ENCODE results near the gene TRIM64. TPM values are rescaled to one million over a fixed set of nuclear protein-coding genes. Genes with fewer than 3 reads are reported as not detected.
"Not testable (repeated sequence)": the region's sequence is repeated elsewhere in the genome, so short reads cannot be mapped to it uniquely, and the experiment has no call there.

The TRIM64 gene, protein sequence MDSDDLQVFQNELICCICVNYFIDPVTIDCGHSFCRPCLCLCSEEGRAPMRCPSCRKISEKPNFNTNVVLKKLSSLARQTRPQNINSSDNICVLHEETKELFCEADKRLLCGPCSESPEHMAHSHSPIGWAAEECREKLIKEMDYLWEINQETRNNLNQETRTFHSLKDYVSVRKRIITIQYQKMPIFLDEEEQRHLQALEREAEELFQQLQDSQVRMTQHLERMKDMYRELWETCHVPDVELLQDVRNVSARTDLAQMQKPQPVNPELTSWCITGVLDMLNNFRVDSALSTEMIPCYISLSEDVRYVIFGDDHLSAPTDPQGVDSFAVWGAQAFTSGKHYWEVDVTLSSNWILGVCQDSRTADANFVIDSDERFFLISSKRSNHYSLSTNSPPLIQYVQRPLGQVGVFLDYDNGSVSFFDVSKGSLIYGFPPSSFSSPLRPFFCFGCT
- total RNA-seq: not detected
- polyA plus RNA-seq: not detected

DNA sequence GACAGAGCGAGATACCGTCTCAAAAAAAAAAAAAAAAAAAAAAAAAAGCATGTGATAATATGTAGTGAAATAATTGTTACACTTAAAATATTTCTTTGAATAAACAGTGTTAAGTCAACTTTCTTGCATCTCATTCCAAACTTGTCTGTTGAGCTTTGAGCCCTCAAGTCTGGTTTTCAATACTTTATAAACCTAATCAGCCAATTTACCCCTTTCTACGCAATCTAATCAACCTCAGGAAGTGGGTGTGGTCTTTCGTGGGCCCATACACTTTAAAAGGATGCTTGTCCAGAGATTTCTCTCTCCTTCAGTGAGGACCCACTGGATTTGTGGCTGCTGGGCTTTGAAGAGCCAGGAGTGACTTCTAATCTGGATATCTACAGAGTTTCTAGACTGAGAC lies at the start of gene TRIM64:
Gene TRIM64 (plus strand): TSS at position 301 of the 400 bp plus-strand sequence. CDS start 2,467 bp downstream, outside the sequence.
- H3K36me3 Mint-ChIP-seq; H3K9me3 ChIP-seq (ENCODE audit: low read length); H3K27me3 Mint-ChIP-seq; CTCF ChIA-PET; H3K4me3 ChIP-seq (ENCODE audit: low read length); H3K27ac ChIP-seq (ENCODE audit: low read depth, low read length); H3K27me3 ChIP-seq (ENCODE audit: insufficient read depth, low read length, poor library complexity, severe bottlenecking); POLR2A ChIA-PET; H3K9me3 Mint-ChIP-seq; H3K27ac Mint-ChIP-seq; H3K4me1 Mint-ChIP-seq; H3K4me1 ChIP-seq (ENCODE audit: insufficient read depth, low read length); H3K4me3 Mint-ChIP-seq; DNase-seq; H3K36me3 ChIP-seq (ENCODE audit: insufficient read depth, low read length): not testable (repeated sequence)

DNA sequence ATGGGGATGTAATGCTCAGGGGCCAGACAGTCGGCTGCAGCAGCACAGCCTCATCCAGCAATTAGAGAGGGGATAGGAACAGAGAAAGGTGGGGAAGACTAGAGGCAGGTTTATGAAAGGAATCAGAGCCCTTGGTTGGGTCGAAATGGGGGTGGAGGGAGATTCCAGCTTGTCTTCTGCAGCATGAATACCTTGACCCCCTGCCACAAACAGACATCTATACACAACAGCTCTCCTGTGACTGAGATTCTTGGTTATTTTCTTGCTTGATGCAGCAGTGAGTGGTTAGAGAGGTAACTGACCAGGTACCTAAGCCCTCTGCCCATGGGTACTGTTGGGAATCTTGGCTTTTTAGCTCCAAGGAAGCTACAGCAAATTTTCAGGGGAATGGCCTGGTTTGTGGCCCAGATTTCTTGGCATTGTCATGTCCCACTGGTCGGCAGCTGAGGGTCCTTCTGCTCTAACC lies 43.6 kb upstream of the TRIM64 start, which contains the start of gene TRIM49D1:
Gene TRIM49D1 (minus strand): TSS at position 51 of the 466 bp plus-strand sequence. CDS start 4,535 bp downstream, outside the sequence.
- H3K27me3 ChIP-seq (ENCODE audit: insufficient read depth, low read length, poor library complexity, severe bottlenecking): no peaks in the 10 kb centered on the region

DNA sequence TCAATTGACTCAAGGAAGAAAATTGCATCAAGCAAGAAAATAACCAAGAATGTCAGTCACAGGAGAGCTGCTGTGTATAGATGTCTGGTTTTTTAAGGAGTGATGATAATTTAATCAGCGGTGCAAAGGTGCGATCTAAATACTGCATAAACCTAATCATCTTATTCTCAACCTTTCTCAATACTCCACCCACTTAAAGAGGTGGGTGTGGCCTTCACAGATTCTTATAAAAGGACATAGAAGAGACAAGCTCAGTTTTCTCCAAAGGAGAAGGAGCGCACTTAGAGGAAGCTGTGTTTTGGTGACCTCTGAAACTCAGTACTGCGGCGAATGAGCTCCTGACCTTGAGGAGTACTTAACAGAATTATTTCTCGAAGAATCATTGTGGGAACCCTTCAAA lies 42.1 kb upstream of the TRIM64 start, which contains the start of gene TRIM49D2:
Gene TRIM49D2 (plus strand): TSS at position 301 of the 400 bp plus-strand sequence. CDS start 2,698 bp downstream, outside the sequence.
- CTCF ChIA-PET; H3K4me1 ChIP-seq (ENCODE audit: insufficient read depth, low read length); H3K4me3 ChIP-seq (ENCODE audit: low read length); H3K27ac Mint-ChIP-seq; H3K36me3 Mint-ChIP-seq; DNase-seq; POLR2A ChIA-PET; H3K27ac ChIP-seq (ENCODE audit: low read depth, low read length); H3K36me3 ChIP-seq (ENCODE audit: insufficient read depth, low read length); H3K9me3 ChIP-seq (ENCODE audit: low read length); H3K4me3 Mint-ChIP-seq; H3K9me3 Mint-ChIP-seq; H3K27me3 ChIP-seq (ENCODE audit: insufficient read depth, low read length, poor library complexity, severe bottlenecking); H3K4me1 Mint-ChIP-seq; H3K27me3 Mint-ChIP-seq: not testable (repeated sequence)

More for the DNA sequence above, 43.6 kb upstream of the TRIM64 start, which contains the start of gene TRIM49D1:
- DNase-seq: no peak
- no peaks in the 10 kb centered on the region for H3K36me3 ChIP-seq (ENCODE audit: insufficient read depth, low read length)
- POLR2A ChIA-PET: no interaction called here
- no peaks in the 10 kb centered on the region for H3K9me3 ChIP-seq (ENCODE audit: low read length)
- no peaks in the 10 kb centered on the region for H3K9me3 Mint-ChIP-seq
- H3K27ac Mint-ChIP-seq: no peak within 1 kb of the TSS
- H3K4me3 Mint-ChIP-seq: no peak within 1 kb of the TSS
- no peak within 1 kb of the TSS for H3K27ac ChIP-seq (ENCODE audit: low read depth, low read length)
- CTCF ChIA-PET: no interaction called here
- H3K4me3 ChIP-seq (ENCODE audit: low read length): no peak within 1 kb of the TSS
- H3K4me1 ChIP-seq (ENCODE audit: insufficient read depth, low read length): no peaks in the 10 kb centered on the region
- H3K4me1 Mint-ChIP-seq: no peaks in the 10 kb centered on the region
- H3K36me3 Mint-ChIP-seq: no peaks in the 10 kb centered on the region
- no peaks in the 10 kb centered on the region for H3K27me3 Mint-ChIP-seq

DNA sequence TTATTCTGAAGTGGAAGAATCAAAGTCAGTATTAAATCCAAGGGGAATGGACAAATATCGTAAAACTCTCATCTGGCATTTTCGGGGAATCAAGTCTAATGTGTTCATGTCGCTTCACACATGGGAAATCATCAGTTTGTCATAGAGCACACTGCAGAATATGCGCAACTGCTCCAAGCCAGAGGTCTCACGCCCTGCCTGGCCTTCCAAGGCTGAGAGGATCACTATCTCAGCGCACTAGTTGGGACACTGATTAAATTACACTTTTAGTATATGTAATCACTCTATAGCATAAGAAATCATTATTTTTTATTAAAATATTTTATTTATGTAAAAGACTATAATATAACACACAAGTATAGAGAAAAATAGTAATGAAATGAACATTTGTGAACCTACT lies 5.0 kb upstream of the TRIM64 start:
- not testable (repeated sequence) for DNase-seq, H3K4me3 Mint-ChIP-seq

More for the DNA sequence above, 5.0 kb upstream of the TRIM64 start:
- H3K27ac ChIP-seq (ENCODE audit: low read depth, low read length); POLR2A ChIA-PET; H3K4me1 ChIP-seq (ENCODE audit: insufficient read depth, low read length); H3K36me3 ChIP-seq (ENCODE audit: insufficient read depth, low read length); H3K27me3 ChIP-seq (ENCODE audit: insufficient read depth, low read length, poor library complexity, severe bottlenecking); H3K9me3 ChIP-seq (ENCODE audit: low read length); H3K9me3 Mint-ChIP-seq; CTCF ChIA-PET; H3K4me1 Mint-ChIP-seq; H3K36me3 Mint-ChIP-seq; H3K4me3 ChIP-seq (ENCODE audit: low read length); H3K27me3 Mint-ChIP-seq; H3K27ac Mint-ChIP-seq: not testable (repeated sequence)

Other genes starting within 250 kb of the TRIM64 start
- gene TRIM49, start 157.5 kb upstream of the TRIM64 start, total RNA-seq: not detected
- gene TRIM49, start 157.5 kb upstream of the TRIM64 start, polyA plus RNA-seq: not detected
- gene TRIM64B, start 87.5 kb upstream of the TRIM64 start, total RNA-seq: not detected
- not detected for gene TRIM64B, start 87.5 kb upstream of the TRIM64 start, polyA plus RNA-seq
- gene TRIM49D1, start 43.8 kb upstream of the TRIM64 start, total RNA-seq: not detected
- gene TRIM49D1, start 43.8 kb upstream of the TRIM64 start, polyA plus RNA-seq: not detected
- not detected for gene TRIM49D2, start 42.0 kb upstream of the TRIM64 start, total RNA-seq
- gene TRIM49D2, start 42.0 kb upstream of the TRIM64 start, polyA plus RNA-seq: not detected
- gene TRIM49C, start 65.1 kb downstream of the TRIM64 start, total RNA-seq: not detected
- not detected for gene TRIM49C, start 65.1 kb downstream of the TRIM64 start, polyA plus RNA-seq
- not detected for gene UBTFL1, start 119.9 kb downstream of the TRIM64 start, total RNA-seq
- not detected for gene UBTFL1, start 119.9 kb downstream of the TRIM64 start, polyA plus RNA-seq
- gene NAALAD2, start 168.6 kb downstream of the TRIM64 start, total RNA-seq: not detected
- not detected for gene NAALAD2, start 168.6 kb downstream of the TRIM64 start, polyA plus RNA-seq

All from CD8-positive, alpha-beta memory T cell (primary cell).